Activated CD4-positive, alpha-beta T cell treated with anti-CD3 and anti-CD28 coated beads, Interleukin-10, Interleukin-2, amounts not matched to agents 100 ng/mL and 50 ng/mL, durations not matched to agents 16 hours and 8 hours (primary cell): Measurements from ENCODE around the gene CTAGE4.
"Not testable (repeated sequence)": the region's sequence is repeated elsewhere in the genome, so short reads cannot be mapped to it uniquely, and the experiment has no call there.

Experiments
- DNase-seq: peaks from one replicate; pipeline ENCODE4 v3.0.0-alpha.2; 2020

The CTAGE4 gene

GRCh38 chr7:144183166-144183565 is at the start of gene CTAGE4:
CTAGE4 (plus strand) TSS chr7:144183466; CDS start chr7:144183504, 38 bp downstream.
- DNase-seq: not testable (repeated sequence)

- no peak for DNase-seq
These were observed 49.1 kb upstream of the CTAGE4 start for GRCh38 chr7:144134116-144134515.

- no peak for DNase-seq
These were observed 45.8 kb upstream of the CTAGE4 start for GRCh38 chr7:144137501-144137900.

GRCh38 chr7:144142187-144142586 is 41.1 kb upstream of the CTAGE4 start:
- DNase-seq: no peak

- no peak for DNase-seq
These were observed 38.8 kb upstream of the CTAGE4 start for GRCh38 chr7:144144426-144144825.

GRCh38 chr7:144148224-144148827 is 34.9 kb upstream of the CTAGE4 start:
- no peak for DNase-seq

- no peak for DNase-seq
These were observed 24.4 kb upstream of the CTAGE4 start for GRCh38 chr7:144158861-144159260.

GRCh38 chr7:144164784-144165183 is 18.5 kb upstream of the CTAGE4 start:
- DNase-seq: no peak

- DNase-seq: not testable (repeated sequence)
These were observed 11.5 kb upstream of the CTAGE4 start for GRCh38 chr7:144171594-144172350.

- no peak for DNase-seq
These were observed 8.7 kb upstream of the CTAGE4 start for GRCh38 chr7:144174613-144175012.

GRCh38 chr7:144178380-144179164 is 4.7 kb upstream of the CTAGE4 start:
- peak; percentile 49 for DNase-seq

- not testable (repeated sequence) for DNase-seq
These were observed 4.1 kb upstream of the CTAGE4 start for GRCh38 chr7:144179165-144179479.

GRCh38 chr7:144187848-144188247 is 4.6 kb downstream of the CTAGE4 start:
- not testable (repeated sequence) for DNase-seq

GRCh38 chr7:144188578-144189171 is 5.4 kb downstream of the CTAGE4 start:
- DNase-seq: not testable (repeated sequence)

GRCh38 chr7:144193782-144194181 is 10.5 kb downstream of the CTAGE4 start:
- not testable (repeated sequence) for DNase-seq

- not testable (repeated sequence) for DNase-seq
These were observed 11.2 kb downstream of the CTAGE4 start for GRCh38 chr7:144194453-144194852.

- DNase-seq: not testable (repeated sequence)
These were observed 12.1 kb downstream of the CTAGE4 start, which contains the start of gene ARHGEF35 for GRCh38 chr7:144195212-144195872. ARHGEF35 (minus strand) TSS chr7:144195833; CDS start chr7:144188383, 7,450 bp downstream.

- not testable (repeated sequence) for DNase-seq
These were observed 15.7 kb downstream of the CTAGE4 start for GRCh38 chr7:144198934-144199333.

- not testable (repeated sequence) for DNase-seq
These were observed 18.7 kb downstream of the CTAGE4 start for GRCh38 chr7:144201978-144202377.

- DNase-seq: not testable (repeated sequence)
These were observed 19.8 kb downstream of the CTAGE4 start for GRCh38 chr7:144203086-144203485.

- not testable (repeated sequence) for DNase-seq
These were observed 22.0 kb downstream of the CTAGE4 start for GRCh38 chr7:144205306-144205705.

- not testable (repeated sequence) for DNase-seq
These were observed 33.9 kb downstream of the CTAGE4 start for GRCh38 chr7:144217200-144217599.
